ENCODE results near the gene RSKR.
A peak's percentile ranks its signal among the peaks of the same experiment; 100 is the strongest.
"Not testable (repeated sequence)": the region's sequence is repeated elsewhere in the genome, so short reads cannot be mapped to it uniquely, and the experiment has no call there.

RSKR gene

GRCh38 chr17:28578246-28579195 is 35.5 kb downstream of the RSKR start:
- DNase-seq (ENCODE audit: low spot score): no peak

- no peak for DNase-seq (ENCODE audit: low spot score)
Observed at GRCh38 chr17:28577466-28577824, 36.5 kb downstream of the RSKR start.

GRCh38 chr17:28576758-28577465 is 37.1 kb downstream of the RSKR start, which contains the start of gene ALDOC:
TSS of gene ALDOC (minus strand) at chr17:28576895. CDS start at chr17:28575532, 1,363 bp downstream.
- peak; percentile 96 for DNase-seq (ENCODE audit: low spot score)

GRCh38 chr17:28576016-28576415 is 38.0 kb downstream of the RSKR start:
- not testable (repeated sequence) for DNase-seq (ENCODE audit: low spot score)

GRCh38 chr17:28575126-28575795 is 38.7 kb downstream of the RSKR start:
- no peak for DNase-seq (ENCODE audit: low spot score)

- DNase-seq (ENCODE audit: low spot score): no peak
Observed at GRCh38 chr17:28574526-28574925, 39.5 kb downstream of the RSKR start.

GRCh38 chr17:28573966-28574480 is 40.0 kb downstream of the RSKR start:
- no peak for DNase-seq (ENCODE audit: low spot score)

- no peak for DNase-seq (ENCODE audit: low spot score)
Observed at GRCh38 chr17:28573521-28573920, 40.5 kb downstream of the RSKR start.

GRCh38 chr17:28573040-28573380 is 41.0 kb downstream of the RSKR start:
- no peak for DNase-seq (ENCODE audit: low spot score)

- DNase-seq (ENCODE audit: low spot score): no peak
Observed at GRCh38 chr17:28572259-28573039, 41.5 kb downstream of the RSKR start.

GRCh38 chr17:28571361-28572122 is 42.4 kb downstream of the RSKR start, which contains the start of gene PIGS:
TSS of gene PIGS (minus strand) at chr17:28571524. CDS start at chr17:28571496, 28 bp downstream.
- peak; percentile 92 for DNase-seq (ENCODE audit: low spot score)

GRCh38 chr17:28570716-28571360 is 43.1 kb downstream of the RSKR start:
- peak; percentile 63 for DNase-seq (ENCODE audit: low spot score)

- peak; percentile 51 for DNase-seq (ENCODE audit: low spot score)
Observed at GRCh38 chr17:28569446-28569845, 44.5 kb downstream of the RSKR start.

- no peak for DNase-seq (ENCODE audit: low spot score)
Observed at GRCh38 chr17:28567604-28568003, 46.4 kb downstream of the RSKR start.

GRCh38 chr17:28563475-28563874 is 50.5 kb downstream of the RSKR start:
- no peak for DNase-seq (ENCODE audit: low spot score)

Data from RKO (cell line).